ENCODE measurements around the gene FLII.
A peak's percentile ranks its signal among the peaks of the same experiment; 100 is the strongest.

DNA sequence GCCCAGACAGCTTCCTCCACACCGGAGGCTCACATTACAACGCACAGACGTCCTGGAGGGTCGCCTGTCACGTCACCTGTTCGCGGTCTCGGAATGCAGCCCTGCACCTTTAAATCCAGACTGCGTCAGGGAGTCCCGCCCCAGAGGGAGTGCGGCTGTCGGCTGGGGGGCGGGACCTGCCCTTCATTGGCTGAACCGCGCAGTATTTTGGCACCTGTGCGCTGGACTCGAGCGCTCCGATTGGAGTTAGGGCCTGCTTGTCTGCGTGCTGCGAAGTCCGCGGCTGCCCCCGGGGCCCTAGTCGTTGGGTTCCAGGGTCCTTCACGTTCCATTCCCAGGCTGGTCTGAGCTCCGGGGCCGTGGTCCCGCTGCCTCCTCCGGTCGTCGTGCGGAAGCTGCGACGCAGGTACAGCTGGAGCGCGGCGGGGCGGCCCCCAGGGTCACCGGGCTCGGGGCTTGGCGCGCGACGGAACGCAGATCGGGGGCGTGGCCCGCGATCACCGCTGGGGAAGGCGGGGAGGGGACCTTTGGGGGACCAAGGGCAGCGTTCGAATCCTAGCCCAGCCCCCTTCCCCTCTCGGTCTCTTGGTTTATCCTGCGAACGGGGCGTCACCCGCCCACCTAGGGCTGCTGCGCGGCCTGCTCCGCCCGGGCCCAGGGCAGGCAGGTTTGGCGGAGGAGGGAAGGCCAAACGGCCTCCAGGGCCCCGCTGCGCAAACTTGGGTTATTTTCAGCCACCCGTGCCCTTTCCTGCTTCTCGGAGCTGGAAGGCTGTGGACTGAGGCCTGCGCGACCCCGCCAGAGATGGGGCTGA is 2.0 kb upstream of the FLII start, which contains the start of gene MIEF2:
- TF ChIP-seq, protein P1, sequence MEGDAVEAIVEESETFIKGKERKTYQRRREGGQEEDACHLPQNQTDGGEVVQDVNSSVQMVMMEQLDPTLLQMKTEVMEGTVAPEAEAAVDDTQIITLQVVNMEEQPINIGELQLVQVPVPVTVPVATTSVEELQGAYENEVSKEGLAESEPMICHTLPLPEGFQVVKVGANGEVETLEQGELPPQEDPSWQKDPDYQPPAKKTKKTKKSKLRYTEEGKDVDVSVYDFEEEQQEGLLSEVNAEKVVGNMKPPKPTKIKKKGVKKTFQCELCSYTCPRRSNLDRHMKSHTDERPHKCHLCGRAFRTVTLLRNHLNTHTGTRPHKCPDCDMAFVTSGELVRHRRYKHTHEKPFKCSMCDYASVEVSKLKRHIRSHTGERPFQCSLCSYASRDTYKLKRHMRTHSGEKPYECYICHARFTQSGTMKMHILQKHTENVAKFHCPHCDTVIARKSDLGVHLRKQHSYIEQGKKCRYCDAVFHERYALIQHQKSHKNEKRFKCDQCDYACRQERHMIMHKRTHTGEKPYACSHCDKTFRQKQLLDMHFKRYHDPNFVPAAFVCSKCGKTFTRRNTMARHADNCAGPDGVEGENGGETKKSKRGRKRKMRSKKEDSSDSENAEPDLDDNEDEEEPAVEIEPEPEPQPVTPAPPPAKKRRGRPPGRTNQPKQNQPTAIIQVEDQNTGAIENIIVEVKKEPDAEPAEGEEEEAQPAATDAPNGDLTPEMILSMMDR (IDR thresholded peaks at IDR 0.05; ENCODE audit: extremely low read depth in 1 of 2, insufficient read depth in 1 of 2, low read depth in 1 of 2, low read length in 2 of 2) = no peak
- TF ChIP-seq, protein P2, sequence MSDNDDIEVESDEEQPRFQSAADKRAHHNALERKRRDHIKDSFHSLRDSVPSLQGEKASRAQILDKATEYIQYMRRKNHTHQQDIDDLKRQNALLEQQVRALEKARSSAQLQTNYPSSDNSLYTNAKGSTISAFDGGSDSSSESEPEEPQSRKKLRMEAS (IDR thresholded peaks at IDR 0.05; ENCODE audit: insufficient read depth, insufficient read length) = no peak
- TF ChIP-seq POLR2AphosphoS5 (IDR thresholded peaks at IDR 0.05; ENCODE audit: insufficient read depth, low read depth, low read length) = peak; percentile 25
- no peak for TF ChIP-seq EZH2 (IDR thresholded peaks at IDR 0.05; ENCODE audit: borderline replicate concordance, low read depth, low read length, severe bottlenecking)
- no peak for TF ChIP-seq MYC (IDR thresholded peaks at IDR 0.05; ENCODE audit: low read depth, low read length)
- TF ChIP-seq GATA2 (IDR thresholded peaks at IDR 0.05; ENCODE audit: insufficient read depth, insufficient read length, low read depth, low read length) = no peak
- peak; percentile 52 for TF ChIP-seq POLR2A (IDR thresholded peaks at IDR 0.05; ENCODE audit: low read depth, low read length)
- TF ChIP-seq JUN (IDR thresholded peaks at IDR 0.05; ENCODE audit: borderline replicate concordance, insufficient read depth, insufficient read length, low read depth) = no peak
- TF ChIP-seq FOS (IDR thresholded peaks at IDR 0.05; ENCODE audit: borderline replicate concordance, insufficient read depth, low read length) = no peak

Data from endothelial cell of umbilical vein (primary cell).